Measurements from ENCODE around the gene IQCH. TPM values are rescaled to one million over a fixed set of nuclear protein-coding genes. Genes with fewer than 3 reads are reported as not detected.

Gene IQCH
- 1 to 10 TPM; 1.2 to 3.8 (median 1.4) TPM for total RNA-seq
- polyA plus RNA-seq: 1 to 10 TPM in 2 of 3 donors, under 1 TPM in 1; 0.36 to 2.3 (median 1.2) TPM

- Histone ChIP-seq H3K4me3 (peak within 1 kb of the TSS; percentile 70 to 92 (median 80)), H3K9me3 (no peaks in the 10 kb centered on the region), H3K27ac (peak within 1 kb of the TSS; percentile 86 to 93 (median 90)), H3K36me3 (no peaks in the 10 kb centered on the region), H3K4me1 (peaks cover 0 to 17% (median 13%) of the 10 kb centered on the region in 4 donors), H3K27me3 (no peaks in the 10 kb centered on the region)
- TF ChIP-seq POLR2AphosphoS5 (IDR thresholded peaks at IDR 0.05) (peak; percentile 56 to 93 (median 88)), POLR2A (IDR thresholded peaks at IDR 0.05) (peak; percentile 37 to 76)
- TF ChIP-seq, protein P1, sequence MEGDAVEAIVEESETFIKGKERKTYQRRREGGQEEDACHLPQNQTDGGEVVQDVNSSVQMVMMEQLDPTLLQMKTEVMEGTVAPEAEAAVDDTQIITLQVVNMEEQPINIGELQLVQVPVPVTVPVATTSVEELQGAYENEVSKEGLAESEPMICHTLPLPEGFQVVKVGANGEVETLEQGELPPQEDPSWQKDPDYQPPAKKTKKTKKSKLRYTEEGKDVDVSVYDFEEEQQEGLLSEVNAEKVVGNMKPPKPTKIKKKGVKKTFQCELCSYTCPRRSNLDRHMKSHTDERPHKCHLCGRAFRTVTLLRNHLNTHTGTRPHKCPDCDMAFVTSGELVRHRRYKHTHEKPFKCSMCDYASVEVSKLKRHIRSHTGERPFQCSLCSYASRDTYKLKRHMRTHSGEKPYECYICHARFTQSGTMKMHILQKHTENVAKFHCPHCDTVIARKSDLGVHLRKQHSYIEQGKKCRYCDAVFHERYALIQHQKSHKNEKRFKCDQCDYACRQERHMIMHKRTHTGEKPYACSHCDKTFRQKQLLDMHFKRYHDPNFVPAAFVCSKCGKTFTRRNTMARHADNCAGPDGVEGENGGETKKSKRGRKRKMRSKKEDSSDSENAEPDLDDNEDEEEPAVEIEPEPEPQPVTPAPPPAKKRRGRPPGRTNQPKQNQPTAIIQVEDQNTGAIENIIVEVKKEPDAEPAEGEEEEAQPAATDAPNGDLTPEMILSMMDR (IDR thresholded peaks at IDR 0.05): no peak
- intact Hi-C loops (cut with DNase I): loop anchor here (1.0 to 10.0 kb wide), 6 partner anchors 66 to 308 kb away; partner anchors contain the start of genes C15orf61 and SMAD3
- peak; percentile 98 for DNase-seq
- 0% methylated on average over 76 of the region's 76 CpGs for WGBS, 2 donors
Observed at GRCh38 chr15:67254238-67255175, at the start of gene IQCH, which contains the start of gene AAGAB. TSS of gene IQCH (plus strand) at chr15:67254786. CDS start at chr15:67254897, 111 bp downstream. TSS of gene AAGAB (minus strand) at chr15:67254661. CDS start at chr15:67254631, 30 bp downstream.

GRCh38 chr15:67207555-67208207 is 46.9 kb upstream of the IQCH start:
- intact Hi-C loops (cut with DNase I): no loop called here
- peaks cover 0 to 23% (median 6%) of the 10 kb centered on the region in 4 donors for H3K36me3 ChIP-seq
- DNase-seq: no peak

DNA sequence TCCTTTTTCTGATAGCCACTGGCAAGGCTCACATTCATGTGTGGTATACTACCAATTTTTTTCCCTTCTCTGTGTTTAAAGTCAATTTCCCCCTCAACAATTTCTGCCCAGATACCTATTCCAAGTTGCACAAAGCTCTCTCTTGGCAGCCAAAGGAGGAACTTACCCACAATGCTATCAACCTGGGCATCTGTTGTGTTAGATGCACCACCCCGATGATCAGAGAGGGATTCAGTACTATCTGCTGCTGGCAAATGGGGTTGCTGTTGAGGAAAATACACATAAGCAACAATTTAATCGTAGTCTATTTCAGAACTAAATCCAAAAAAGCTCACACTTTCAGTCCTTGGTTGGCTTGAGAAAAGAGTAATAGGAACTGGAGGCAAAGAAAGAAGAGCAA is 46.2 kb upstream of the IQCH start:
- intact Hi-C loops (cut with DNase I): no loop called here
- TF ChIP-seq POLR2AphosphoS5 (IDR thresholded peaks at IDR 0.05) (no peak), POLR2A (IDR thresholded peaks at IDR 0.05) (no peak), EP300 (IDR thresholded peaks at IDR 0.05) (no peak)
- TF ChIP-seq, protein P1 (IDR thresholded peaks at IDR 0.05): no peak
- Histone ChIP-seq H3K9me3 (no peaks in the 10 kb centered on the region), H3K4me1 (peaks cover 0 to 7% (median 3%) of the 10 kb centered on the region in 4 donors), H3K36me3 (peaks cover 0 to 16% (median 4%) of the 10 kb centered on the region in 4 donors), H3K27me3 (no peaks in the 10 kb centered on the region), H3K27ac (no peak overlapping the region), H3K4me3 (no peak overlapping the region)
- 60 to 71% methylated on average over 2 of the region's 2 CpGs for WGBS, 2 donors
- no peak for DNase-seq

More at GRCh38 chr15:67207555-67208207, 46.9 kb upstream of the IQCH start:
- Histone ChIP-seq H3K9me3 (no peaks in the 10 kb centered on the region), H3K27ac (no peak overlapping the region), H3K4me1 (peaks cover 0 to 7% (median 1%) of the 10 kb centered on the region in 4 donors), H3K4me3 (no peak overlapping the region), H3K27me3 (no peaks in the 10 kb centered on the region)
- WGBS, 2 donors: 94 to 97% methylated on average over 3 of the region's 3 CpGs
- TF ChIP-seq POLR2AphosphoS5 (IDR thresholded peaks at IDR 0.05) (no peak), EP300 (IDR thresholded peaks at IDR 0.05) (no peak), POLR2A (IDR thresholded peaks at IDR 0.05) (no peak)
- TF ChIP-seq, protein P1 (IDR thresholded peaks at IDR 0.05): no peak

- intact Hi-C loops (cut with DNase I): no loop called here
- Histone ChIP-seq H3K9me3 (no peaks in the 10 kb centered on the region), H3K4me1 (peaks cover 0 to 7% (median 3%) of the 10 kb centered on the region in 4 donors), H3K27me3 (no peaks in the 10 kb centered on the region), H3K36me3 (peaks cover 0 to 15% (median 4%) of the 10 kb centered on the region in 4 donors), H3K4me3 (no peak overlapping the region), H3K27ac (no peak overlapping the region)
- no peak for DNase-seq
- TF ChIP-seq, protein P1 (IDR thresholded peaks at IDR 0.05): no peak
- no peak for TF ChIP-seq POLR2A (IDR thresholded peaks at IDR 0.05)
- no peak for TF ChIP-seq POLR2AphosphoS5 (IDR thresholded peaks at IDR 0.05)
- no peak for TF ChIP-seq EP300 (IDR thresholded peaks at IDR 0.05)
- WGBS, 2 donors: 96% methylated on average over 5 of the region's 5 CpGs
Observed at GRCh38 chr15:67210555-67211168, 43.9 kb upstream of the IQCH start.

Data from sigmoid colon (tissue), 7 donors.